ENCODE measurements around the gene PIK3CA. TPM values are rescaled to one million over a fixed set of nuclear protein-coding genes. Genes with fewer than 3 reads are reported as not detected.
A peak's percentile ranks its signal among the peaks of the same experiment; 100 is the strongest.

PIK3CA gene
- total and polyA plus RNA-seq, 7 donors: 5.6 to 24.4 (median 18.7) TPM

DNA sequence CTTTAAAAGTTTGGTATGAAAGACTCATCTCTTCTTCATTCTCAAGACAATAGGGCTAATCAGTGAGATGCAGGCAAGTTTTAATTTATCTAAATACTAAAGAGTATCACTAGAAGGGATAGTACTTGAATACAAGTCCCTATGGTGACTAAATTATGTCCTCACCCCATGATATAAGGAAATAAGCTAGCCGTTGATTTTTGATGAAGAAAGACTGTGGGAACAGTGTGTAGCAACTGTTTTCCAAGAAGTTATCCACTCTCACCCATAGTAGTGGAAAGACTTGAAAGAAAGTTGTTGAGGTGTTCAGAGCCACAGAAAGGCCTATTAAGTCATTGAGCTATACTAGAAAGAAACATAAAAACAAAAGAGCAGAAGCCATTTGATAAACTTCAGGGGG is 36.7 kb downstream of the PIK3CA start:
- H3K4me3 ChIP-seq: no peak overlapping the region
- intact Hi-C loops (cut with DNase I): loop anchor here in 1 of 2 donors (5.0 kb wide), 1 partner anchor 38 kb away; the partner anchor contains the start of gene PIK3CA
- WGBS, 3 donors: 64 to 76% (median 70%) methylated on average over 1 of the region's 1 CpG
- ATAC-seq: no peak
- no peak overlapping the region for H3K27ac ChIP-seq
- TF ChIP-seq, protein P1, sequence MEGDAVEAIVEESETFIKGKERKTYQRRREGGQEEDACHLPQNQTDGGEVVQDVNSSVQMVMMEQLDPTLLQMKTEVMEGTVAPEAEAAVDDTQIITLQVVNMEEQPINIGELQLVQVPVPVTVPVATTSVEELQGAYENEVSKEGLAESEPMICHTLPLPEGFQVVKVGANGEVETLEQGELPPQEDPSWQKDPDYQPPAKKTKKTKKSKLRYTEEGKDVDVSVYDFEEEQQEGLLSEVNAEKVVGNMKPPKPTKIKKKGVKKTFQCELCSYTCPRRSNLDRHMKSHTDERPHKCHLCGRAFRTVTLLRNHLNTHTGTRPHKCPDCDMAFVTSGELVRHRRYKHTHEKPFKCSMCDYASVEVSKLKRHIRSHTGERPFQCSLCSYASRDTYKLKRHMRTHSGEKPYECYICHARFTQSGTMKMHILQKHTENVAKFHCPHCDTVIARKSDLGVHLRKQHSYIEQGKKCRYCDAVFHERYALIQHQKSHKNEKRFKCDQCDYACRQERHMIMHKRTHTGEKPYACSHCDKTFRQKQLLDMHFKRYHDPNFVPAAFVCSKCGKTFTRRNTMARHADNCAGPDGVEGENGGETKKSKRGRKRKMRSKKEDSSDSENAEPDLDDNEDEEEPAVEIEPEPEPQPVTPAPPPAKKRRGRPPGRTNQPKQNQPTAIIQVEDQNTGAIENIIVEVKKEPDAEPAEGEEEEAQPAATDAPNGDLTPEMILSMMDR (IDR thresholded peaks at IDR 0.05): no peak
- H3K27me3 ChIP-seq (ENCODE audit: insufficient read depth in 3 of 3, low read length in 2 of 3): no peaks in the 10 kb centered on the region
- no peaks in the 10 kb centered on the region for H3K36me3 ChIP-seq (ENCODE audit: insufficient read depth in 1 of 2, low read depth in 1 of 2)
- H3K4me1 ChIP-seq: peaks cover 58% of the 10 kb centered on the region
- no peaks in the 10 kb centered on the region for H3K9me3 ChIP-seq
- no peak for DNase-seq

GRCh38 chr3:179186426-179186825 is 38.3 kb downstream of the PIK3CA start:
- Histone ChIP-seq H3K4me3 (no peak overlapping the region), H3K9me3 (no peaks in the 10 kb centered on the region), H3K27me3 (ENCODE audit: insufficient read depth in 3 of 3, low read length in 2 of 3) (no peaks in the 10 kb centered on the region), H3K27ac (no peak overlapping the region), H3K36me3 (ENCODE audit: insufficient read depth in 1 of 2, low read depth in 1 of 2) (no peaks in the 10 kb centered on the region), H3K4me1 (peaks cover 50% of the 10 kb centered on the region)
- DNase-seq: no peak
- TF ChIP-seq, protein P1 (IDR thresholded peaks at IDR 0.05): no peak
- WGBS, 3 donors: 87 to 93% (median 91%) methylated on average over 3 of the region's 3 CpGs
- no peak for ATAC-seq
- intact Hi-C loops (cut with DNase I): no loop called here

- Histone ChIP-seq H3K4me3 (no peak overlapping the region), H3K27me3 (ENCODE audit: insufficient read depth in 3 of 3, low read length in 2 of 3) (no peaks in the 10 kb centered on the region), H3K36me3 (ENCODE audit: insufficient read depth in 1 of 2, low read depth in 1 of 2) (no peaks in the 10 kb centered on the region), H3K4me1 (peaks cover 25% of the 10 kb centered on the region), H3K27ac (no peak overlapping the region), H3K9me3 (no peaks in the 10 kb centered on the region)
- 26 to 28% (median 27%) methylated on average over 3 of the region's 3 CpGs for WGBS, 3 donors
- TF ChIP-seq, protein P1 (IDR thresholded peaks at IDR 0.05): no peak
- no peak for DNase-seq
- ATAC-seq: peak in 2 of 4 donors; percentile 48 to 65
- intact Hi-C loops (cut with DNase I): no loop called here
These were observed 41.6 kb downstream of the PIK3CA start for GRCh38 chr3:179189759-179190158.

DNA sequence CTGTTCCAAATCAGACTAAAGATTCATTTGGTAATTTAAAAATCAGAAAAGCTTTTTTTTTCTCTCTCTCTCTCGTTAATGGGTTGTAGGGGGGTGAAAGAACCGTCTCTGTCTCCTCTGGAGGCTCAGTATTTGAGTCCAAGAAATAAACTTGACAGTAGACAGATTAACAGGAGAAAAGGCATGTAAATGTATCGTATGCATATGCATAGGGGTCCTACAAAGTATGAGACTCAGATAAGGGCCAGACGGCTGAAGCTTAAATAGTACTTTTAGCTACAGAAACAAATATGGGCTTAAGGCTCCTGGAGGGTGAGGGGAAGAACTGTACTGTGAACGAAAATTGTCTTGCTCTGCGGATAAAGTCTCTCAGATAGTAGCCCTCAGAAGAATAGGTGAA is 42.4 kb downstream of the PIK3CA start:
- H3K4me1 ChIP-seq: peaks cover 33% of the 10 kb centered on the region
- no peaks in the 10 kb centered on the region for H3K36me3 ChIP-seq (ENCODE audit: insufficient read depth in 1 of 2, low read depth in 1 of 2)
- intact Hi-C loops (cut with DNase I): no loop called here
- WGBS, 3 donors: 75 to 83% (median 78%) methylated on average over 6 of the region's 6 CpGs
- H3K27me3 ChIP-seq (ENCODE audit: insufficient read depth in 3 of 3, low read length in 2 of 3): no peaks in the 10 kb centered on the region
- TF ChIP-seq, protein P1 (IDR thresholded peaks at IDR 0.05): no peak
- H3K4me3 ChIP-seq: no peak overlapping the region
- no peak overlapping the region for H3K27ac ChIP-seq
- ATAC-seq: no peak
- H3K9me3 ChIP-seq: no peaks in the 10 kb centered on the region
- no peak for DNase-seq

DNA sequence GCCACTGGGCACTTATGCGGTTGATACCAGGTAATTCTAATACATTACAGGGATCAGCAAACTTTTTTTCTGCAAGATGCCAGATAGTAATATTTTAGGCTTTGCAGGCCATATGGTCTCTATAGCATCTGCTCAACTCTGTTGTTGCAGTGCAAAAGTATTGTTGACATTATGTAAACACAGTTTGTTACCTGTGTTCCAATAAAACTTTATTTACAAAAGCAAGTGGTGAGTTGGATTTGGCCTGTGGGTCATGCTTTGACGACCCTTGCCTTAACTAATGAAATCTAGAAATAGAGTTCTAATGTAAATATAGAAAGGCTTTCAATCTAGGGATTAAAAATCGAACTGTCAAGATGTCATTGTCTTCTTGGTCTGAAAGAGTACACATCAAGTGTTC is 44.4 kb downstream of the PIK3CA start:
- DNase-seq (no peak), ATAC-seq (no peak)
- TF ChIP-seq, protein P1 (IDR thresholded peaks at IDR 0.05): no peak
- WGBS, 3 donors: 82 to 92% (median 91%) methylated on average over 3 of the region's 3 CpGs
- Histone ChIP-seq H3K4me1 (peaks cover 43% of the 10 kb centered on the region), H3K27ac (no peak overlapping the region), H3K9me3 (no peaks in the 10 kb centered on the region), H3K27me3 (ENCODE audit: insufficient read depth in 3 of 3, low read length in 2 of 3) (no peaks in the 10 kb centered on the region), H3K36me3 (ENCODE audit: insufficient read depth in 1 of 2, low read depth in 1 of 2) (no peaks in the 10 kb centered on the region), H3K4me3 (no peak overlapping the region)
- intact Hi-C loops (cut with DNase I): no loop called here
